ENCODE results near the gene B3GAT3. TPM values are rescaled to one million over a fixed set of nuclear protein-coding genes. Genes with fewer than 3 reads are reported as not detected.

B3GAT3 gene
- total RNA-seq, 4 donors from 2014 or later: 17.7 to 50.4 (median 23.1) TPM

GRCh38 chr11:62601372-62602140, 20.2 kb downstream of the B3GAT3 start, which contains the start of gene MTA2:
TSS of gene MTA2 (minus strand) at chr11:62601865. CDS start at chr11:62601450, 415 bp downstream.
- intact Hi-C loops (cut with DNase I; ENCODE audit: low total_unique reads): no loop called here
- peak; percentile 98 to 99 for DNase-seq
- H3K27me3 ChIP-seq: no peaks in the 10 kb centered on the region
- TF ChIP-seq CTCF (IDR thresholded peaks at IDR 0.05) (no peak), POLR2A (IDR thresholded peaks at IDR 0.05) (peak in 1 of 2 donors; percentile 59)
- peaks cover 9 to 10% of the 10 kb centered on the region in 2 donors for H3K4me1 ChIP-seq
- peak within 1 kb of the TSS; percentile 90 to 94 for H3K27ac ChIP-seq
- H3K4me3 ChIP-seq: peak within 1 kb of the TSS; percentile 58 to 80
- no peaks in the 10 kb centered on the region for H3K9me3 ChIP-seq
- H3K36me3 ChIP-seq: no peaks in the 10 kb centered on the region

GRCh38 chr11:62601122-62601371, 20.7 kb downstream of the B3GAT3 start:
- Histone ChIP-seq H3K4me3 (peak overlapping the region; percentile 58 to 80), H3K9me3 (no peaks in the 10 kb centered on the region), H3K36me3 (no peaks in the 10 kb centered on the region), H3K27me3 (no peaks in the 10 kb centered on the region), H3K27ac (peak overlapping the region; percentile 90 to 94), H3K4me1 (peaks cover 9 to 10% of the 10 kb centered on the region in 2 donors)
- no peak for TF ChIP-seq POLR2A (IDR thresholded peaks at IDR 0.05)
- no peak for TF ChIP-seq CTCF (IDR thresholded peaks at IDR 0.05)
- intact Hi-C loops (cut with DNase I; ENCODE audit: low total_unique reads): no loop called here
- DNase-seq: peak in 1 of 2 donors; percentile 63

- TF ChIP-seq CTCF (IDR thresholded peaks at IDR 0.05) (no peak), POLR2A (IDR thresholded peaks at IDR 0.05) (no peak)
- Histone ChIP-seq H3K9me3 (no peaks in the 10 kb centered on the region), H3K27me3 (no peaks in the 10 kb centered on the region), H3K36me3 (no peaks in the 10 kb centered on the region), H3K4me3 (peak overlapping the region; percentile 58 to 80), H3K4me1 (peaks cover 9 to 10% of the 10 kb centered on the region in 2 donors), H3K27ac (peak overlapping the region; percentile 90 to 94)
- no peak for DNase-seq
- intact Hi-C loops (cut with DNase I; ENCODE audit: low total_unique reads): no loop called here
These were observed 21.2 kb downstream of the B3GAT3 start for GRCh38 chr11:62600367-62601121.

- peaks cover 9 to 10% of the 10 kb centered on the region in 2 donors for H3K4me1 ChIP-seq
These were observed 21.9 kb downstream of the B3GAT3 start for GRCh38 chr11:62599901-62600300.

More at GRCh38 chr11:62599901-62600300, 21.9 kb downstream of the B3GAT3 start:
- Histone ChIP-seq H3K27ac (peak overlapping the region; percentile 90 to 94), H3K9me3 (no peaks in the 10 kb centered on the region), H3K4me3 (peak overlapping the region in 1 of 2 donors; percentile 80), H3K36me3 (no peaks in the 10 kb centered on the region), H3K27me3 (no peaks in the 10 kb centered on the region)
- no peak for DNase-seq
- intact Hi-C loops (cut with DNase I; ENCODE audit: low total_unique reads): no loop called here
- TF ChIP-seq CTCF (IDR thresholded peaks at IDR 0.05) (no peak), POLR2A (IDR thresholded peaks at IDR 0.05) (no peak)
